Panc1 (cell line): ENCODE measurements around the gene TET3. TPM values are rescaled to one million over a fixed set of nuclear protein-coding genes. Genes with fewer than 3 reads are reported as not detected.

Source experiments
- ATAC-seq: fragments of 200-7000 bp; cut with Tn5 transposase; 2 replicates; pipeline ENCODE4 v1.9.1; 2020; ENCODE audit warnings: mild to moderate bottlenecking, moderate library complexity
- BruUV-seq: library from RNA; stranded (reverse); fragments of 400-500 nt; replicated peaks from 2 replicates; lab custom pipeline; 2021; lab: Mats Ljungman, UMichigan
- CTCF ChIA-PET: fragments of 300-600 bp; sonication (Branson Sonifier 250); formaldehyde crosslinking; loops from one replicate; lab custom pipeline; 2022; ENCODE audit warnings: antibody characterized with exemption; lab: Charles Lee
- POLR2A ChIA-PET: fragments of 300-600 bp; sonication (Branson Sonifier 250); formaldehyde crosslinking; loops from one replicate; lab custom pipeline; 2022; ENCODE audit warnings: antibody characterized with exemption; lab: Charles Lee
- DNase-seq: peaks from one replicate; pipeline ENCODE4 v3.0.0-alpha.2; 2010; ENCODE audit warnings: low read depth, low spot score
- H3K27ac ChIP-seq: 2 replicates; pipeline ENCODE4 v1.5.1; 2011; ENCODE audit warnings: mild to moderate bottlenecking, low read length, inconsistent platforms
- H3K27me3 ChIP-seq: fragments of 200-500 bp; sonication (Bioruptor generic); 2 replicates; pipeline ENCODE4 v1.6.0; 2014; ENCODE audit warnings: low read length, inconsistent platforms; ENCODE audit not compliant: control insufficient read depth, insufficient read depth
- H3K36me3 ChIP-seq: fragments of 200-500 bp; sonication (Bioruptor generic); 2 replicates; pipeline ENCODE4 v1.5.1; 2014; ENCODE audit warnings: inconsistent platforms, mild to moderate bottlenecking, low read length, moderate library complexity; ENCODE audit not compliant: control insufficient read depth, insufficient read depth
- H3K4me1 ChIP-seq: 2 replicates; pipeline ENCODE4 v1.5.1; 2011; ENCODE audit warnings: inconsistent platforms, mild to moderate bottlenecking, low read length, moderate library complexity; ENCODE audit not compliant: control insufficient read depth, insufficient read depth
- H3K4me3 ChIP-seq, 2 experiments: 2 replicates each; pipeline ENCODE4 v1.5.1; 2011 to 2012; ENCODE audit warnings: low read depth in 2 of 2, low read length in 2 of 2, mild to moderate bottlenecking in 2 of 2, inconsistent platforms in 1 of 2, moderate library complexity in 1 of 2
- H3K9me3 ChIP-seq: fragments of 200-500 bp; sonication (Bioruptor generic); 2 replicates; pipeline ENCODE4 v1.5.1; 2014; ENCODE audit warnings: low read depth, mild to moderate bottlenecking, inconsistent platforms, low read length, moderate library complexity; ENCODE audit not compliant: control insufficient read depth, insufficient read depth
- POLR2AphosphoS5 ChIP-seq: IDR thresholded peaks from 2 replicates; pipeline ENCODE4 v1.6.1; 2012; ENCODE audit warnings: mild to moderate bottlenecking, low read depth, low read length, moderate library complexity
- SIN3A ChIP-seq: IDR thresholded peaks from 2 replicates; pipeline ENCODE4 v1.6.1; 2012; ENCODE audit warnings: low read depth, mild to moderate bottlenecking, low read length, moderate library complexity, borderline replicate concordance; ENCODE audit not compliant: insufficient read depth
- TCF7L2 ChIP-seq: IDR thresholded peaks from 2 replicates; pipeline ENCODE4 v1.6.1; 2011; ENCODE audit warnings: mild to moderate bottlenecking, low read depth, low read length, inconsistent platforms
- in situ Hi-C: cut with HindIII; loops from 2 replicates; pipeline ENCODE4 v1.10.0; 2016; ENCODE audit warnings: low sequenced_read_pairs, low pct_unique_long_range_greater_than_20kb
- intact Hi-C: fragments of 100-400 bp; cut with micrococcal nuclease; formaldehyde crosslinking; loops from one replicate; pipeline ENCODE4 v1.10.0; 2022; ENCODE audit not compliant: unreplicated experiment
- total RNA-seq: library from RNA; stranded (reverse); gene quantifications from one replicate; pipeline ENCODE4 v1.2.1, GENCODE V29; 2021; ENCODE audit not compliant: unreplicated experiment
- TF ChIP-seq, protein P1 (sequence below), 2 experiments: IDR thresholded peaks; 2 replicates each; pipeline ENCODE4 v1.6.1; 2011 to 2012; ENCODE audit warnings: low read depth in 2 of 2, control low read depth in 1 of 2, low read length in 1 of 2, mild to moderate bottlenecking in 1 of 2, moderate library complexity in 1 of 2; ENCODE audit not compliant: insufficient read depth in 1 of 2
- TF ChIP-seq, protein P2 (sequence below): fragments of 450-650 bp; IDR thresholded peaks from 2 replicates; pipeline ENCODE4 v1.5.1; 2017; ENCODE audit warnings: mild to moderate bottlenecking

The TET3 gene
- total RNA-seq, 1 experiment from 2014 or later, result 13.1 TPM

DNA sequence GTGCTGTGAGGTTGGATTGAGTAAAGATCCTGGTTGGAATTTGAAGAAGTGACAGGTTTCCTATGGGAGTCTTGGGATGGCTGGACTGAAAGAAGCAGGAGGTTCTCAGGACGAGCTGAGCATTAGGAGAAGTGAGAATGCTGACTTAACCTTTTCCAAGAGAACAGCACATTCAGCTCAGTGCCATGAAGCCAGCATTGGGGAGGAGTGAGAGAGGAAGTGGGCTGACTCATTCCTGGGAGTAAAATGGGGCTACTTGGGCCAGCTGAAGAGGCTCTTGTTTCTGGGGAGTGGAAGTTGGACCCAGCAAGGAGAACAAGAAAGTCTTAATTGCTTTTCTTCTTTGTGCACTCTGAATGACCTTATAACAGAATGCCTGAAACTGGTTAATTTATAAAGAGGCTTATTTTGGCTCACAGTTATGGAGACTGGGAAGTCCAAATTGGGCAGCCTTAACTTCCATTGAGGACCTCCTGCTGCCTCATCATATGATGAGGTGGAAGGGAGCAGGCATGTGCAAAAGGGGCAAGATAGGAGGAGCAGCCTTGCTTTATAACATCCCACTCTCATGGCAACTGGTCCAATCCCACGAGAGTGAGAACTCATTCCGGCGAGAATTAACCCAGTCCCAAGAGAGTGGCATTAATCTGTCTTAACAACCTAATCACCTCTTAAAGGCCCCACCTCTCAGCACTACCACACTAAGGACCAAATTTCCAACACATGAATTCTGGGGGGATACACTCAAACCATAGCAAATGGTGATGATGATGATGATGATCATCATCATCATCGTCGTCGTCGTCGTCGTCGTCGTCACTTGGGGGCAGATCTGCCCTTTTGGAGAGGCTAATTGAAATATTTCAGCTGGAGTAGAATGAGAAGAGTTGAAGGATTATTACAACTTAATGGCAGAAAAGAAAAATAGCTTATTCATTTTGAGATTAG is 31.9 kb upstream of the TET3 start:
- CTCF ChIA-PET, result no interaction called here
- Histone ChIP-seq H3K36me3 (peaks cover 18% of the 10 kb centered on the region), H3K4me3 (no peak overlapping the region), H3K9me3 (no peaks in the 10 kb centered on the region), H3K4me1 (no peaks in the 10 kb centered on the region), H3K27me3 (no peaks in the 10 kb centered on the region), H3K27ac (no peak overlapping the region)
- BruUV-seq, result no TSS peak
- POLR2A ChIA-PET, result no interaction called here
- TF ChIP-seq POLR2AphosphoS5 (no peak), SIN3A (no peak), TCF7L2 (no peak)
- TF ChIP-seq, protein P1, sequence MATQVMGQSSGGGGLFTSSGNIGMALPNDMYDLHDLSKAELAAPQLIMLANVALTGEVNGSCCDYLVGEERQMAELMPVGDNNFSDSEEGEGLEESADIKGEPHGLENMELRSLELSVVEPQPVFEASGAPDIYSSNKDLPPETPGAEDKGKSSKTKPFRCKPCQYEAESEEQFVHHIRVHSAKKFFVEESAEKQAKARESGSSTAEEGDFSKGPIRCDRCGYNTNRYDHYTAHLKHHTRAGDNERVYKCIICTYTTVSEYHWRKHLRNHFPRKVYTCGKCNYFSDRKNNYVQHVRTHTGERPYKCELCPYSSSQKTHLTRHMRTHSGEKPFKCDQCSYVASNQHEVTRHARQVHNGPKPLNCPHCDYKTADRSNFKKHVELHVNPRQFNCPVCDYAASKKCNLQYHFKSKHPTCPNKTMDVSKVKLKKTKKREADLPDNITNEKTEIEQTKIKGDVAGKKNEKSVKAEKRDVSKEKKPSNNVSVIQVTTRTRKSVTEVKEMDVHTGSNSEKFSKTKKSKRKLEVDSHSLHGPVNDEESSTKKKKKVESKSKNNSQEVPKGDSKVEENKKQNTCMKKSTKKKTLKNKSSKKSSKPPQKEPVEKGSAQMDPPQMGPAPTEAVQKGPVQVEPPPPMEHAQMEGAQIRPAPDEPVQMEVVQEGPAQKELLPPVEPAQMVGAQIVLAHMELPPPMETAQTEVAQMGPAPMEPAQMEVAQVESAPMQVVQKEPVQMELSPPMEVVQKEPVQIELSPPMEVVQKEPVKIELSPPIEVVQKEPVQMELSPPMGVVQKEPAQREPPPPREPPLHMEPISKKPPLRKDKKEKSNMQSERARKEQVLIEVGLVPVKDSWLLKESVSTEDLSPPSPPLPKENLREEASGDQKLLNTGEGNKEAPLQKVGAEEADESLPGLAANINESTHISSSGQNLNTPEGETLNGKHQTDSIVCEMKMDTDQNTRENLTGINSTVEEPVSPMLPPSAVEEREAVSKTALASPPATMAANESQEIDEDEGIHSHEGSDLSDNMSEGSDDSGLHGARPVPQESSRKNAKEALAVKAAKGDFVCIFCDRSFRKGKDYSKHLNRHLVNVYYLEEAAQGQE (IDR thresholded peaks at IDR 0.05; ENCODE audit: insufficient read depth in 1 of 2, low read depth in 2 of 2, low read length in 1 of 2), result no peak
- TF ChIP-seq, protein P2, sequence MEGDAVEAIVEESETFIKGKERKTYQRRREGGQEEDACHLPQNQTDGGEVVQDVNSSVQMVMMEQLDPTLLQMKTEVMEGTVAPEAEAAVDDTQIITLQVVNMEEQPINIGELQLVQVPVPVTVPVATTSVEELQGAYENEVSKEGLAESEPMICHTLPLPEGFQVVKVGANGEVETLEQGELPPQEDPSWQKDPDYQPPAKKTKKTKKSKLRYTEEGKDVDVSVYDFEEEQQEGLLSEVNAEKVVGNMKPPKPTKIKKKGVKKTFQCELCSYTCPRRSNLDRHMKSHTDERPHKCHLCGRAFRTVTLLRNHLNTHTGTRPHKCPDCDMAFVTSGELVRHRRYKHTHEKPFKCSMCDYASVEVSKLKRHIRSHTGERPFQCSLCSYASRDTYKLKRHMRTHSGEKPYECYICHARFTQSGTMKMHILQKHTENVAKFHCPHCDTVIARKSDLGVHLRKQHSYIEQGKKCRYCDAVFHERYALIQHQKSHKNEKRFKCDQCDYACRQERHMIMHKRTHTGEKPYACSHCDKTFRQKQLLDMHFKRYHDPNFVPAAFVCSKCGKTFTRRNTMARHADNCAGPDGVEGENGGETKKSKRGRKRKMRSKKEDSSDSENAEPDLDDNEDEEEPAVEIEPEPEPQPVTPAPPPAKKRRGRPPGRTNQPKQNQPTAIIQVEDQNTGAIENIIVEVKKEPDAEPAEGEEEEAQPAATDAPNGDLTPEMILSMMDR, result no peak
- no peak for DNase-seq
- in situ Hi-C loops, result no loop called here
- intact Hi-C loops, result no loop called here
- 0 out of 2 replicates have a peak, but pooled peaks have one; percentile 45 for ATAC-seq

- DNase-seq (no peak), ATAC-seq (no peak)
- CTCF ChIA-PET, result no interaction called here
- peaks cover 21% of the 10 kb centered on the region for H3K36me3 ChIP-seq
- no TSS peak for BruUV-seq
- no peaks in the 10 kb centered on the region for H3K27me3 ChIP-seq
- no peaks in the 10 kb centered on the region for H3K4me1 ChIP-seq
- in situ Hi-C loops, result no loop called here
- H3K9me3 ChIP-seq, result no peaks in the 10 kb centered on the region
- H3K4me3 ChIP-seq, result no peak overlapping the region
- H3K27ac ChIP-seq, result no peak overlapping the region
- POLR2A ChIA-PET, result no interaction called here
- TF ChIP-seq, protein P2, result 0 out of 2 replicates have a peak, but pooled peaks have one; percentile 7
- TF ChIP-seq SIN3A, result no peak
- intact Hi-C loops, result no loop called here
Observed at GRCh38 chr2:73956218-73956865, 28.4 kb upstream of the TET3 start.
